GM19455 (cell line): ENCODE results near the gene XAGE2.

ENCODE experiments used
- ATAC-seq: cut with Tn5 transposase; IDR thresholded peaks from one replicate; pipeline ENCODE4 v1.9.1; 2021; ENCODE audit not compliant: unreplicated experiment

The XAGE2 gene

GRCh38 chrX:52422884-52423283 is 54.1 kb downstream of the XAGE2 start:
- no peak for ATAC-seq

- ATAC-seq, result no peak
Observed at GRCh38 chrX:52424656-52425055, 55.8 kb downstream of the XAGE2 start.
